H1 (cell line): ENCODE measurements around the gene PDE2A. TPM values are rescaled to one million over a fixed set of nuclear protein-coding genes. Genes with fewer than 3 reads are reported as not detected.

ENCODE experiments used
- CTCF ChIA-PET: fragments of 300-600 bp; sonication (Branson Sonifier 250); formaldehyde crosslinking; loops from one replicate; lab custom pipeline; 2021; ENCODE audit not compliant: partially characterized antibody; lab: Charles Lee
- POLR2A ChIA-PET: fragments of 300-600 bp; sonication (Branson Sonifier 250); formaldehyde crosslinking; loops from one replicate; lab custom pipeline; 2021; ENCODE audit warnings: inconsistent platforms; ENCODE audit not compliant: partially characterized antibody; lab: Charles Lee
- DNase-seq, 2 experiments: peaks; one replicate each; pipeline versions ENCODE4 v3.0.0 to v3.0.0-alpha.2; 2010 to 2022; ENCODE audit warnings: low spot score in 2 of 2, low read depth in 1 of 2, mixed read lengths in 1 of 2
- FAIRE-seq: peaks from 2 replicates; lab custom pipeline; 2011; peaks lifted over from hg19 to GRCh38; lab: Jason Lieb, UNC
- H2AFZ ChIP-seq: 2 replicates; pipeline ENCODE4 v1.8.1; 2012; ENCODE audit warnings: low read length, inconsistent platforms
- H2AK5ac ChIP-seq: 2 replicates; pipeline ENCODE4 v1.6.1; 2013; ENCODE audit warnings: low read depth, low read length
- H2BK120ac ChIP-seq: replicated peaks from 2 replicates; pipeline ENCODE3; 2013; ENCODE audit warnings: low read depth, low read length, inconsistent platforms
- H2BK12ac ChIP-seq: 2 replicates; pipeline ENCODE4 v1.6.1; 2013; ENCODE audit warnings: low read depth, low read length
- H2BK15ac ChIP-seq: 2 replicates; pipeline ENCODE4 v1.6.1; 2013; ENCODE audit warnings: low read length
- H2BK20ac ChIP-seq: 2 replicates; pipeline ENCODE4 v1.6.1; 2013; ENCODE audit warnings: low read length
- H2BK5ac ChIP-seq: 2 replicates; pipeline ENCODE4 v1.6.1; 2013; ENCODE audit warnings: low read depth, low read length
- H3K14ac ChIP-seq: 2 replicates; pipeline ENCODE4 v1.6.1; 2013; ENCODE audit warnings: inconsistent platforms; ENCODE audit not compliant: insufficient read length
- H3K18ac ChIP-seq: 2 replicates; pipeline ENCODE4 v1.6.1; 2013; ENCODE audit warnings: low read length; ENCODE audit errors: extremely low read depth
- H3K23ac ChIP-seq: 2 replicates; pipeline ENCODE4 v1.6.1; 2013; ENCODE audit warnings: inconsistent platforms; ENCODE audit not compliant: insufficient read length
- H3K23me2 ChIP-seq: 2 replicates; pipeline ENCODE4 v1.6.1; 2013; ENCODE audit warnings: low read depth, low read length
- H3K27ac ChIP-seq: 2 replicates; pipeline ENCODE4 v1.6.1; 2011; ENCODE audit warnings: low read depth, low read length, inconsistent platforms
- H3K27me3 ChIP-seq, 4 experiments: replicated peaks in 1 of 4; 1 replicate in 1 of 4; 2 replicates in 3 of 4; pipeline versions ENCODE4 v1.6.1 to v1.8.1; 2011 to 2013; ENCODE audit warnings: low read length in 3 of 4, mild to moderate bottlenecking in 3 of 4, inconsistent platforms in 2 of 4, mixed read lengths in 2 of 4, moderate library complexity in 1 of 4; ENCODE audit not compliant: control insufficient read depth in 3 of 4, insufficient read depth in 3 of 4; ENCODE audit errors: extremely low read depth in 1 of 4
- H3K36me3 ChIP-seq, 4 experiments: 2 replicates each; pipeline versions ENCODE4 v1.6.1 to v1.8.1; 2011 to 2013; ENCODE audit warnings: mild to moderate bottlenecking in 4 of 4, low read length in 3 of 4, moderate library complexity in 2 of 4, control low read depth in 1 of 4, inconsistent platforms in 1 of 4; ENCODE audit not compliant: insufficient read depth in 4 of 4, control insufficient read depth in 2 of 4
- H3K4ac ChIP-seq: replicated peaks from 2 replicates; pipeline ENCODE3; 2013; ENCODE audit warnings: low read length, low read depth, mixed read lengths, inconsistent platforms; ENCODE audit not compliant: insufficient read length
- H3K4me1 ChIP-seq, 4 experiments: replicated peaks in 1 of 4; 1 replicate in 1 of 4; 2 replicates in 3 of 4; pipeline versions ENCODE4 v1.6.1 to v1.8.1; 2011 to 2013; ENCODE audit warnings: low read length in 3 of 4, inconsistent platforms in 2 of 4, mixed read lengths in 1 of 4; ENCODE audit not compliant: insufficient read depth in 4 of 4, control insufficient read depth in 3 of 4
- H3K4me2 ChIP-seq, 2 experiments: 2 replicates each; pipeline versions ENCODE4 v1.6.1 to v1.8.1; 2011 to 2013; ENCODE audit warnings: low read depth in 2 of 2, low read length in 2 of 2, control low read depth in 1 of 2, inconsistent platforms in 1 of 2, mild to moderate bottlenecking in 1 of 2; ENCODE audit not compliant: insufficient read depth in 1 of 2
- H3K4me3 ChIP-seq, 4 experiments: fragments of 200-600, 300-600 bp in 1 of 4; sonication (generic), shearing (Covaris generic), sonication (Bioruptor Twin) in 1 of 4; 2 replicates each; pipeline versions ENCODE4 v1.5.1 to v1.8.1; 2011 to 2016; ENCODE audit warnings: low read length in 4 of 4, low read depth in 3 of 4, control low read depth in 2 of 4, inconsistent platforms in 2 of 4, mild to moderate bottlenecking in 2 of 4, mixed read lengths in 1 of 4, moderate library complexity in 1 of 4; ENCODE audit not compliant: insufficient read depth in 2 of 4; ENCODE audit errors: extremely low read depth in 1 of 4
- H3K56ac ChIP-seq: replicated peaks from 2 replicates; pipeline ENCODE3; 2013; ENCODE audit warnings: low read depth, mild to moderate bottlenecking, mixed read lengths, low read length, inconsistent platforms; ENCODE audit not compliant: insufficient read length
- H3K79me1 ChIP-seq: 2 replicates; pipeline ENCODE4 v1.6.1; 2013; ENCODE audit warnings: low read depth, low read length, control low read depth
- H3K79me2 ChIP-seq, 2 experiments: 2 replicates each; pipeline versions ENCODE4 v1.6.1 to v1.8.1; 2012 to 2013; ENCODE audit warnings: low read length in 2 of 2, mild to moderate bottlenecking in 2 of 2, inconsistent platforms in 1 of 2; ENCODE audit not compliant: insufficient read depth in 2 of 2, control insufficient read depth in 1 of 2
- H3K9ac ChIP-seq, 4 experiments: replicated peaks in 1 of 4; 1 replicate in 1 of 4; 2 replicates in 3 of 4; pipeline versions ENCODE4 v1.6.1 to v1.8.1; 2011 to 2013; ENCODE audit warnings: low read depth in 3 of 4, low read length in 3 of 4, control low read depth in 2 of 4, mild to moderate bottlenecking in 2 of 4, moderate library complexity in 2 of 4, inconsistent platforms in 1 of 4; ENCODE audit errors: extremely low read depth in 1 of 4
- H3K9me3 ChIP-seq, 2 experiments: 2 replicates each; pipeline versions ENCODE4 v1.6.1 to v1.8.1; 2012 to 2013; ENCODE audit warnings: mild to moderate bottlenecking in 2 of 2, moderate library complexity in 2 of 2, control low read depth in 1 of 2, inconsistent platforms in 1 of 2, low read depth in 1 of 2, low read length in 1 of 2, mixed read lengths in 1 of 2; ENCODE audit not compliant: insufficient read depth in 2 of 2
- H4K20me1 ChIP-seq, 2 experiments: replicated peaks in 1 of 2; 2 replicates each; pipeline versions ENCODE3 to v1.8.1; 2011 to 2013; ENCODE audit warnings: inconsistent platforms in 2 of 2, low read length in 2 of 2, mild to moderate bottlenecking in 1 of 2; ENCODE audit not compliant: insufficient read depth in 2 of 2, control insufficient read depth in 1 of 2
- H4K5ac ChIP-seq: 2 replicates; pipeline ENCODE4 v1.6.1; 2013; ENCODE audit warnings: low read length, low read depth, mixed read lengths, inconsistent platforms; ENCODE audit not compliant: insufficient read length
- H4K8ac ChIP-seq: 2 replicates; pipeline ENCODE4 v1.8.0; 2013; ENCODE audit warnings: mild to moderate bottlenecking, moderate library complexity, low read length, inconsistent platforms; ENCODE audit not compliant: insufficient read depth; ENCODE audit errors: extremely low read depth
- H4K91ac ChIP-seq: replicated peaks from 2 replicates; pipeline ENCODE3; 2013; ENCODE audit warnings: low read length, mixed read lengths, inconsistent platforms; ENCODE audit not compliant: insufficient read length
- CBX8 ChIP-seq: fragments of 300-800, 300-1000 bp; sonication (generic); IDR thresholded peaks from 2 replicates; pipeline ENCODE4 v1.7.1; 2016; ENCODE audit warnings: low read depth, low read length, borderline replicate concordance
- CEBPB ChIP-seq: IDR thresholded peaks from 2 replicates; pipeline ENCODE4 v1.6.1; 2012; ENCODE audit warnings: low read depth, low read length
- EGR1 ChIP-seq: IDR thresholded peaks from 2 replicates; pipeline ENCODE4 v1.6.1; 2011; ENCODE audit warnings: low read depth, low read length, borderline replicate concordance
- NRF1 ChIP-seq: IDR thresholded peaks from 2 replicates; pipeline ENCODE4 v1.6.1; 2011; ENCODE audit warnings: mild to moderate bottlenecking, low read depth, low read length, improper control_type of control experiment
- POLR2A ChIP-seq, 2 experiments: IDR thresholded peaks; 1 replicate in 1 of 2; 2 replicates in 1 of 2; pipeline ENCODE4 v1.6.1; 2011; ENCODE audit warnings: low read depth in 2 of 2, low read length in 2 of 2, mild to moderate bottlenecking in 2 of 2; ENCODE audit errors: control extremely low read depth in 1 of 2
- RAD21 ChIP-seq, 2 experiments: IDR thresholded peaks in 1 of 2; conservative IDR thresholded peaks in 1 of 2; 2 replicates each; pipeline ENCODE4 v1.6.1; 2011; ENCODE audit warnings: low read depth in 2 of 2, low read length in 2 of 2, improper control_type of control experiment in 1 of 2, inconsistent platforms in 1 of 2, mild to moderate bottlenecking in 1 of 2, moderate library complexity in 1 of 2
- SIX5 ChIP-seq: IDR thresholded peaks from 2 replicates; pipeline ENCODE4 v1.6.1; 2011; ENCODE audit warnings: mild to moderate bottlenecking, low read depth, low read length
- SP1 ChIP-seq: IDR thresholded peaks from 2 replicates; pipeline ENCODE4 v1.6.1; 2011; ENCODE audit warnings: low read depth, low read length
- SP2 ChIP-seq: IDR thresholded peaks from 2 replicates; pipeline ENCODE4 v1.6.1; 2012; ENCODE audit warnings: mild to moderate bottlenecking, low read length, inconsistent platforms
- SP4 ChIP-seq: IDR thresholded peaks from 2 replicates; pipeline ENCODE4 v1.6.1; 2012; ENCODE audit warnings: low read length, inconsistent platforms
- SRF ChIP-seq: IDR thresholded peaks from 2 replicates; pipeline ENCODE4 v1.6.1; 2011; ENCODE audit warnings: mild to moderate bottlenecking, low read depth, low read length, moderate library complexity
- TAF1 ChIP-seq: IDR thresholded peaks from 2 replicates; pipeline ENCODE4 v1.6.1; 2011; ENCODE audit warnings: mild to moderate bottlenecking, low read depth, low read length
- TAF7 ChIP-seq: optimal IDR thresholded peaks from 2 replicates; pipeline ENCODE3; 2011; ENCODE audit warnings: low read depth, mild to moderate bottlenecking, inconsistent platforms, low read length, moderate library complexity, borderline replicate concordance
- TBP ChIP-seq: IDR thresholded peaks from 2 replicates; pipeline ENCODE4 v1.6.1; 2011; ENCODE audit warnings: low read depth, low read length, improper control_type of control experiment
- TEAD4 ChIP-seq: IDR thresholded peaks from 2 replicates; pipeline ENCODE4 v1.6.1; 2012; ENCODE audit warnings: low read depth, low read length, inconsistent platforms, mixed read lengths
- YY1 ChIP-seq: IDR thresholded peaks from 2 replicates; pipeline ENCODE4 v1.6.1; 2011; ENCODE audit warnings: low read depth, mild to moderate bottlenecking, low read length
- ZNF274 ChIP-seq: IDR thresholded peaks from 2 replicates; pipeline ENCODE4 v1.7.0; 2012; ENCODE audit warnings: low read length, borderline replicate concordance; ENCODE audit errors: extremely low read depth
- WGBS, 2 experiments: shearing (Covaris generic) in 1 of 2; methylation state at CpG; one replicate each; pipeline versions ENCODE4 v1.1.6 to v1.1.7; 2013 to 2015; ENCODE audit warnings: low lambda C conversion rate in 2 of 2, mixed read lengths in 2 of 2, inconsistent platforms in 1 of 2, low coverage in 1 of 2, missing lambda C conversion rate in 1 of 2; ENCODE audit not compliant: insufficient replicate concordance in 2 of 2, insufficient coverage in 1 of 2, insufficient read length in 1 of 2; ENCODE audit errors: extremely low coverage in 1 of 2, missing lambda C conversion rate in 1 of 2; 5-methylcytosine and 5-hydroxymethylcytosine counted together
- polyA plus RNA-seq, 7 experiments: library from polyadenylated mRNA; depleted of rRNA in 3 of 7; stranded (reverse) in 5 of 7; unstranded in 2 of 7; fragments of >200 nt in 5 of 7; fragments of 200-250 nt in 2 of 7; gene quantifications; 1 replicate in 5 of 7; 2 replicates in 1 of 7; 4 replicates in 1 of 7; pipeline versions ENCODE4 v1.2.1 to v1.2.3, GENCODE V29; 2011 to 2013; ENCODE audit warnings: missing spikeins in 2 of 7, mixed read lengths in 2 of 7
- total RNA-seq: library from RNA; stranded (reverse); fragmentation: NEBNext Ultra II Directional; extraction: Animal tissue kit (Norgen Biotek cat#: 25700); gene quantifications from 2 replicates; pipeline ENCODE4 v1.2.1, GENCODE V29; 2021

Gene PDE2A
- total and polyA plus RNA-seq, 2 of the 8 experiments (the other 6 are each of a cell fraction or from before 2014, with no cell fraction given): 3.4 to 7.1 TPM

GRCh38 chr11:72697814-72698213, 23.6 kb upstream of the PDE2A start:
- FAIRE-seq (no peak), DNase-seq (no peak)
- H3K27ac ChIP-seq: no peak overlapping the region
- no peaks in the 10 kb centered on the region for H3K27me3 ChIP-seq
- H3K4ac ChIP-seq: no peak overlapping the region
- H2BK120ac ChIP-seq: no peak overlapping the region
- H2BK12ac ChIP-seq: no peak overlapping the region
- peaks cover 0 to 8% (median 4%) of the 10 kb centered on the region in 4 experiments; a peak in 3 of 7 replicates for H3K4me1 ChIP-seq
- H4K5ac ChIP-seq: no peak overlapping the region
- 82% methylated on average over 10 of the region's 16 CpGs; no CpG with 5 or more reads in 1 of the 2 experiments for WGBS, 2 experiments
- H3K4me3 ChIP-seq: no peak overlapping the region
- no peak overlapping the region for H2BK15ac ChIP-seq
- H3K79me2 ChIP-seq: no peaks in the 10 kb centered on the region
- no peak overlapping the region; the same call in 1 of the 2 replicates for H3K18ac ChIP-seq
- H3K9ac ChIP-seq: no peak overlapping the region
- H2BK5ac ChIP-seq: no peak overlapping the region
- no peak overlapping the region for H3K4me2 ChIP-seq
- no peak overlapping the region for H4K91ac ChIP-seq
- no peak overlapping the region for H3K23ac ChIP-seq
- peaks cover 6 to 26% (median 17%) of the 10 kb centered on the region in 4 experiments; a peak in 7 of 8 replicates for H3K36me3 ChIP-seq
- peaks cover 5 to 13% of the 10 kb centered on the region in 2 experiments for H4K20me1 ChIP-seq
- H2AFZ ChIP-seq: no peak overlapping the region
- POLR2A ChIA-PET: no interaction called here
- no peaks in the 10 kb centered on the region; the same call in 1 of the 2 replicates for H3K79me1 ChIP-seq
- no peaks in the 10 kb centered on the region for H3K9me3 ChIP-seq
- no peak overlapping the region for H3K56ac ChIP-seq
- CTCF ChIA-PET: interaction anchor here (0.9 to 8.3 kb wide), 4 partner anchors 15 to 98 kb away, joined by 3 to 79 read pairs (median 5); no protein-coding TSS in a partner anchor
- H2AK5ac ChIP-seq: no peak overlapping the region
- no peak overlapping the region for H4K8ac ChIP-seq
- no peak overlapping the region for H3K14ac ChIP-seq
- no peaks in the 10 kb centered on the region for H3K23me2 ChIP-seq
- no peak overlapping the region for H2BK20ac ChIP-seq
- TF ChIP-seq CBX8 (no peak), EGR1 (no peak), SP1 (no peak), NRF1 (no peak), SP4 (no peak), SIX5 (no peak), CEBPB (no peak), YY1 (no peak), TAF7 (no peak), RAD21 (IDR thresholded peaks at IDR 0.05 in 1 of 2, conservative IDR thresholded peaks at IDR 0.05 in 1 of 2; ENCODE audit: low read depth in 2 of 2, low read length in 2 of 2) (no peak), SP2 (no peak), POLR2A (IDR thresholded peaks at IDR 0.05; ENCODE audit: control extremely low read depth in 1 of 2, low read depth in 2 of 2, low read length in 2 of 2) (no peak), TAF1 (no peak), TBP (no peak), SRF (no peak), ZNF274 (no peak), TEAD4 (no peak)
